HG03460 (cell line): ENCODE data around the gene FKBP2.
A peak's percentile ranks its signal among the peaks of the same experiment; 100 is the strongest.

ENCODE experiments used
- ATAC-seq: cut with Tn5 transposase; IDR thresholded peaks from one replicate; pipeline ENCODE4 v1.9.1; 2021; ENCODE audit not compliant: unreplicated experiment

The FKBP2 gene

DNA sequence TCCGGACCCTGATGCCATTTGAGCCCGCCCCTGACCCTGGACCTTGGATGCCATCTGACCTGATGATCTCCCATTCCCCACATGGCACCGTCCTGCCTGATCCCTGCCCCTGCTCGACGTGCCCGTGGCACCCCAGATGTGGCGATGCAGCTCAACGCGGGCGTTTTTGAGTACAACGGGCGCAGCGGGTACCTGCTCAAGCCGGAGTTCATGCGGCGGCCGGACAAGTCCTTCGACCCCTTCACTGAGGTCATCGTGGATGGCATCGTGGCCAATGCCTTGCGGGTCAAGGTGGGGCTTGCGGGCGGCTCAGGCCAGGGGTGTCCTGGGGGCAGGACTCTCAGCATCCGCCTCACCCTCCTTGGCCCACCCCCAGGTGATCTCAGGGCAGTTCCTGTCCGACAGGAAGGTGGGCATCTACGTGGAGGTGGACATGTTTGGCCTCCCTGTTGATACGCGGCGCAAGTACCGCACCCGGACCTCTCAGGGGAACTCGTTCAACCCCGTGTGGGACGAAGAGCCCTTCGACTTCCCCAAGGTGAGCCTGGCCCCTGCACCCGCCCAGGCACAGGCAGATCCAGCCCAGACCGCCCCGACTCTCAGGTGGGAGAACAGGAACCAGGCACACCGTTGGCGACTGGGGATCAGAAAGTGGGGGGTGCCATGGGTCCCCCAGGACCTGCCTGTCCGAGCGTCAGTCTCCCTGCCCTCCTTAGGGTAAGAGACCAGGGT, 21.5 kb downstream of the FKBP2 start:
- ATAC-seq, result no peak

DNA sequence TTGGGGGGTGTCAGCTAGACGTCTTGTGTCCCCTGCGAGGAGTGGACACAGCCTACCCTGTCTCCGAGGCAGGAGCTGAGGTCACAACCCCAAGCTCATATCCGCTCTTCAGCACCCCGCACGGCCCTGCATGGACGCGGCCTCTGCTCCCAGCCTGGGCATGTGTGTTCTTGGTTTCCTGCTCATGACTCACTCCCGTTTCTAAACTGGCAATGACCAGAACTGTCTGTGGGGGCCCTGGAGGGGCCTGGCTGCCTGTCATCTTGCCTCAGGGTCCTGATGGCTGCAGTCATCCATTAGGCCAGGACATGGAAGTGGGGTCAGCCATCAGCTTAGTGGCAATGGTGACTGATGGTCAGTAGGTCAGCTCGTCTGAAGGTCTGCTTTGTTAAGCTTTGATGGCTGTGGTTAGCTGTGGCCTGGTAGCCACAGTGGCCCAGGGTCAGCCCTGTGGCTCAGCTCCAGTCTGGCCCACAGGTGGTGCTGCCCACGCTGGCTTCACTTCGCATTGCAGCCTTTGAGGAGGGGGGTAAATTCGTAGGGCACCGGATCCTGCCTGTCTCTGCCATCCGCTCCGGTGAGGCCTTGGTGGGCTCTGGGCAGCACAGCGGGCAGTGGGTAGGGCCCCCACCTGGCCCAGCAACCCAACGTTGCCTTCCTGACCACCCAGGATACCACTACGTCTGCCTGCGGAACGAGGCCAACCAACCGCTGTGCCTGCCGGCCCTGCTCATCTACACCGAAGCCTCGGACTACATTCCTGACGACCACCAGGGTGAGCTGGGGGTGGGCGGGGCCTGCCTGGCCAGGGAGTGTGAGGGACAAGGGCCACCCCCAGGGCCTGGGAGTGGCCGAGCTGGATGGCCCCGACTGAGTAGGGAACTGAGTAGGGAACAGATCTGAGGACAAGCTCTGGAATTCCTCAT, 22.4 kb downstream of the FKBP2 start:
- ATAC-seq, result no peak

DNA sequence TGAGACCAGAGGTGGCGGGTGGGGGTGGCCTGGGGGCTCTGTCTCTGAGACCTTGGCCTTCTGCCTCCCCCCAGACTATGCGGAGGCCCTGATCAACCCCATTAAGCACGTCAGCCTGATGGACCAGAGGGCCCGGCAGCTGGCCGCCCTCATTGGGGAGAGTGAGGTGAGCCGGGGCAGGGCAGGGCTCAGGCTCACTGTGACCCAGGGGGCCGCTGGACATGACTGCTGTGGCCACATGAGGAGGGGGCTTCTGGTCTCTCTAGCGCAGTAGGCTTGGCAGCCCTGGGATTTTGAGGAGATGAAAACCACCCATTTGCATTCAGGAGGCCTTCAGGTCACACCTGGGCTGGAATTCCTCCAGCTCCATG, 23.0 kb downstream of the FKBP2 start:
- ATAC-seq, result no peak

DNA sequence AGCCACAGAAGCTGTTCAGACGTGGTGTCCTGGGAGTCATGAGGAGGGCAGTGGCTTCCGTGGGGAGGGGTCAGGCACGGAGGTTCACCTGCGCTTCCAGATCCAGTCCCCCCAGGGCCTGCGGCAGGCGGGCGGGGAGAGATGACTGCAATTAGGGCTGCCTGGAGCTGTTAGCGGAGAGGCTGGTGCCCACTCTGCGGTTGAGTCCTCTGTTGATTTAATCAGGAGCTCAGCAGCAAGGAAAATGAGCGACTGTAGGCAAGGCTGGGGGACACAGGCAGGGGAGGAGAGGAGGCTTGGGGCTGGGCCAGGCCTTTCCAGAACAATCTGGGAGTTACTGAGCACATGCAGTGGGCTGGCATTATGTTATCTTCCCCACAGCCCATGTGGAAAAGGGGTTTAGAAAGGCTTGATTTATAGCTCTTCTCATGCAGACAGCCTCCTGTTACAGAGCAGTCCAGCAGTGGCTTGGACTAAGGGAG, 23.5 kb downstream of the FKBP2 start:
- no peak for ATAC-seq

DNA sequence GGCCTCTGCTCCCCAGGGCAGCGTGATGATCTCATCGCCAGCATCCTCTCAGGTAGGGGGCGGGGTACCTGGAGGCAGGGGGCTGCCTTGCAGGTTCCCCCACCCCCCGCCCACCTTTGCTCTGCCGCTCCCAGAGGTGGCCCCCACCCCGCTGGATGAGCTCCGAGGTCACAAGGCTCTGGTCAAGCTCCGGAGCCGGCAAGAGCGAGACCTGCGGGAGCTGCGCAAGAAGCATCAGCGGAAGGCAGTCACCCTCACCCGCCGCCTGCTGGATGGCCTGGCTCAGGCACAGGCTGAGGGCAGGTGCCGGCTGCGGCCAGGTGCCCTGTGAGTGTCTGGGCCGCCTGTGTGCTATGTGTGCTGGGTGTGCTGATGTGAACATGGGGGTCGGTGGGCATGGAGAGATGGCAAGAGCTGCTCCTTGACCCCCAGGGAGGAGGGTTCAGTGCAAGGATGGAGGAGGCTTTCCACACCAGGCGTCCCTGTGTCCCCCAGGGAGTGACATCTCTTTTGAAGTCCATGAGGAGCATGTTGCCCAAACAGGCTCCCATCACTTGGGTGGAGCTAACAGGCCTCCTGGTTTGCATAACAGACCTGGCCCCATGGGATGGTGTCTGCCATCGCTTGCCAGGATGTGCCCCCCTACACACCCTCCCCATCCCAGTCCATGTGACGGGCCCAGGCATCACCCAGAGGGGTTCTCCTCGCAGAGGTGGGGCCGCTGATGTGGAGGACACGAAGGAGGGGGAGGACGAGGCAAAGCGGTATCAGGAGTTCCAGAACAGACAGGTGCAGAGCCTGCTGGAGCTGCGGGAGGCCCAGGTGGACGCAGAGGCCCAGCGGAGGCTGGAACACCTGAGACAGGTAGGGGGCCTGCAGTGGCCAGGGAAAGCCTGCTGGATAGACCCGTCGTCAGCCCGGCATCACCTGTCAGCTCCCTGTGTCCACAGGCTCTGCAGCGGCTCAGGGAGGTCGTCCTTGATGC, 24.6 kb downstream of the FKBP2 start:
- ATAC-seq, result no peak

DNA sequence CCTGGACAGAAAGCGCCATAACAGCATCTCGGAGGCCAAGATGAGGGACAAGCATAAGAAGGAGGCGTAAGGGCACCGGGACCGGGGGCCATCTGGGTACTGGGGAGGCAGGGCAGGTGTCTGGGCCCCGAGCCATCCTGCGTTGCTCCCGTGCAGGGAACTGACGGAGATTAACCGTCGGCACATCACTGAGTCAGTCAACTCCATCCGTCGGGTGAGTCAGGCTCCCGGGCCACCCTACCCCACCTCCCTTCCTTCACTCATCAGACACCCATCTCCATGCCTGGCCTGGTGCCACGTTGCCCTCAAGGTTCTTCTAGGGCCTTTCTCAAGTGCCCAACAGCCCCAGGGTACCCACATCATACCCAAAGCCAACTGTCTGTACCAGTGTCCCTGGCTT, 25.4 kb downstream of the FKBP2 start:
- ATAC-seq, result no peak

DNA sequence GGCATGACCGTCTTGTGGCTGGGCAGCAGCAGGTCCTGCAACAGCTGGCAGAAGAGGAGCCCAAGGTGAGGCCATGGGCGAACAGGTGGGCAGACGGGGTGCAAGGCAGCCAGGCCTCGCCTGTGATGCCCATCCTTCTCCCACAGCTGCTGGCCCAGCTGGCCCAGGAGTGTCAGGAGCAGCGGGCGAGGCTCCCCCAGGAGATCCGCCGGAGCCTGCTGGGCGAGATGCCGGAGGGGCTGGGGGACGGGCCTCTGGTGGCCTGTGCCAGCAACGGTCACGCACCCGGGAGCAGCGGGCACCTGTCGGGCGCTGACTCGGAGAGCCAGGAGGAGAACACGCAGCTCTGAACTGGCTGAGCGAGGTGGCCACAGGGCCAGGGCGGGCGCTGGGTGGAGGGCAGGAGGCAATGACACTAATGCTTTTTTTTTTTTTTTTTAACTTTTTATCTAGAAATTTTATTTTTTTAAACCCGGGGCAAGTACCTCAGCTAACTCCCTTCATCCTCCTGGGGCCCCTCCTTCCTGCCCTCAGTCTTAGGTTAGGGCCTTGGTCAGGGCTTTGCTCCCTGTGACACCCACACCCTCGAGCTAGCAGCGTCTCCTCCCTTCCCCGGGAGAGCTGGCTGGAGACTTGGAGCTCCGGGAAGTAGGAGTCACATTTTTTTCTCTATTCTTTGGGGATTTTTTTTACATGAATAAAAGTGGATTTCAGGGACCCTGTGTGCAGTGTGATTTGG, 26.5 kb downstream of the FKBP2 start:
- ATAC-seq, result no peak

DNA sequence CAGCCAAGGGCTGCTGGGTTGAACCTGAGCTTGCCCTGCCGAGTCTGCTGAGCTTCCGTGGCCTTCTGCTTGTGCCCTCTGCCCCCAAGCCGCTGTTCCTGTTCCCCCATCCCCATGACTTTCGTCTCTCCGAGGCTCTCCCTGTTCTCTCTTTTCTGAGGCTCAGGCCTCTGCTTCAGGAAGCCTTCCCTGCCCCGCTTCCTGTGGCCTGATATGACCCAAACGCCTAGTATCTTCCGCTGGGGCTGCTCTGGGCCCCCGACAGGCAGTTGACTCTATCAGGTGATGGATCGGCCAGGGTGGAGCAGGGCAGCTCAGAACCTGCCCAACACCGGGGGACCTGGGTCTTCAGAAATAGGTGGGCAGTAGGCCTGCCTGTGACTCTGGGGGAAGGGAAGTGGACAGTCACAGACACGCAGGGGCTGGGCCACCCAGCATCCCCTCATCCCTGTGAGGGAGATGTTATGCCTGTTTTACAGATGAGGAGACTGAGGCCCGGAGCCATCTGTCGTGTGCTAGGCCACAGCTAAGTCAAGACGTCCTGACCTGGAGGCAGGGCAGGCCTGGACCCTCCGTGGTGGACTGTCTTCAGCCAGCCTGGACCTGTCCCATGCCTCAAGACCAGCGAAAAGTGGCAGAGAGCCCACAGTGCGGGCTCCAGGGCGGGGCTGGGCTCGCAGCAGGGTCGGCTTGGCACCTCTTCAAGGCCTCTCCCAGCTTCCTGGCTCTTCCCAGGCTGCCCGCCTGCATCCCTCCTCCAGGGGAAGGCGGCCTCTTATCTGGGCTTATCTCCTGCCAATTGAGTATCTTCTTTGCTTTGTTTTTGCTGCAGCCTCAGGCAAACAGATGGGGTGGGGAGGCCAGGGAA, 27.4 kb downstream of the FKBP2 start:
- no peak for ATAC-seq

DNA sequence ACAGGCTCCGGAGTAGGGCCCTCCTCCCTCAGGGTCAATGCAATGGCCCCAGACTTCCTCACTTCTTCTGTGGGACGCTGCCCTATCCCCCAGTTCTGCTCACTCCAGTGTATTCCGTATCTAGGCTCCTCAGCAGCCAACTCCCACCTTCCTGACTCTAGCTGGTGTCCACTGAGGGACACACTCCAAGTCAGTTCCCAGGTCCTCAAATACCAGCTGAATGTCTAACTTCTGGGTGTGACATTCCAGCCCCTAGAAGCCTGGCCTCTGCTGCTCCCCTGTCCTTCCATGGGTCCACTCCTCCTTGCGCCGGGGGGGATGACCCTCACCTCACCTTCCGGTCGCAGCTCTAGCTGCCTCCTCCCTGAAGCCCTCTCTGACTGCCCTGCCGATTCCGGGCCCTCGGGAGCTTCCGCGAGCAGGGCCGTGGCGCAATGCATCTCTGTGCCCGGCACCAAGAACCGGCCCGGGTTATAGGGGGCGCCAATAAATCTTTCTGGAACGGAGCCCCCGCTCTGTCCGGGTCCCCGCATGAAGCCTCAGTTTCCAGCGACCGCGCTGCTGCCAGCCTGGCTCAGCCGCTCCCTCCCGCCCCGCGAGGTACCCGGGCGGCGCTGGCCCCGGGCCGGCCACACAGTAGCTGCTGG, 28.1 kb downstream of the FKBP2 start:
- ATAC-seq, result peak; percentile 11

DNA sequence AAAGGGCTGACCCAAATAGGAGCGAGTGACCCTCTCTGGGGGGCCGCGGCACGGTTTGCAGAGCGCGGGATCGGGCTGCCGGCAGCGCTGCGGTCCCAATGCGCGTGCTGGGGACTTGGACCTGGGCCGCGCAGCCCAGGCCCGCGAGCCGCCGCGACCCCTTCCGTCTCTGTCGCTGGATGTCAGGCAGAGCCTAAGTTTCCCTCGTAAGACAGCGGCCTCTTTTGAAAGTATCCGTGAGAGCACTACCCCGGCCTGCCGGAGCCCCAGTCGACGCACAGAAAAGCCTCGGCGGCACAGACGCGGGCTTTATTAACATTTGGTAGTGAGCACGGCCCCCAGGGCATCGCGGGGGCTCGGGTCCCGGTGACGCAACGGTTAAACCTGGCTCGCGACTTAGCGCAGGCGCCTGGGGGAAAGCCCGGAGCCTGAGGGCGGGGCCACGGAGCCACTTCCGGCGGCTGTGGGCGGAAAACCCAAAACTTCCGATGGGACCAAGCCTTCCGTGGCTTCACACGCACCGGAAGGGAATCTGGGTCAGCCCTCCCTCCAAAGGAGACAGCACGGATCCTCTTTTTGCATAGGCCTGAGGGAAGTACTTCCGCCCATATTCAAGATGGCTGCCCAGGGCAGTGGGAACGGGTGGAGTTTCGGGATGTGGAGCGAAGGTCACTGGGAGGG, 28.8 kb downstream of the FKBP2 start:
- peak; percentile 59 for ATAC-seq

DNA sequence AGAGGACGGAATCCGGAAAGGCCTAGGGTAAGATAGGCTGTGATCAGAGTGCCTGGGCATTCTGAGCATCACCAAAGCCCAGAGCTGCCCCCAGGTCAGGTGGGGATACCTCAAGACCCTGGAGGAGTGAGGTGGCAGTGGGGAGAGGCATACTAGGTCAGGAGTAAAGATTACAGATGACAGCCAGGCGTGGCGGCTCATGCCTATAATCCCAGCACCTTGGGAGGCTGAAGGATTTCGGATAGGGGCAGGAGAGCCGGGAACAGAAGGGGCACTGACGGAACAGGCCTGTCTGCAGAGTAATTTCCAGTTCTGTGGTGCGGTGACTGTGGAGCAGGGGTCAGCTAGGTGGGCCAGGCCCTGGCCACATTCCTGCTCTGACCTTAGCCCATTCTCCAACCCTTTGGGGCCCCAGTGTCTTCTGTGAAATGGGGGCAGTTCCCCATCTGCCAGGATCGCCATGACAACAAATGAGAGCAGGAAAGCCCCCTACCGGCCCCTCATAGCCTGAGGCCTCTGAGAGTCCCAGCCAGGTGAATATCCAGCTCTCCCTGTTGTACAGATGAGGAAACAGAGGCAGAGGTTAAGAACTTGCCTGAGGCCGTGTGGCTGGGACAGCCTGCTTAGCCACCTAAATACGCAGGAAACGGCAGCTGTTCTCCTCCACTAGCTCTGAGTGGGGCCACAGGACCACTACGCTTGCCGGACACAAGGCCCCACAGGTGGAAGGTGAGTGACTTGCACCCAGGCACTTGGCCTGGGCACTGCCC, 34.3 kb downstream of the FKBP2 start:
- no peak for ATAC-seq

DNA sequence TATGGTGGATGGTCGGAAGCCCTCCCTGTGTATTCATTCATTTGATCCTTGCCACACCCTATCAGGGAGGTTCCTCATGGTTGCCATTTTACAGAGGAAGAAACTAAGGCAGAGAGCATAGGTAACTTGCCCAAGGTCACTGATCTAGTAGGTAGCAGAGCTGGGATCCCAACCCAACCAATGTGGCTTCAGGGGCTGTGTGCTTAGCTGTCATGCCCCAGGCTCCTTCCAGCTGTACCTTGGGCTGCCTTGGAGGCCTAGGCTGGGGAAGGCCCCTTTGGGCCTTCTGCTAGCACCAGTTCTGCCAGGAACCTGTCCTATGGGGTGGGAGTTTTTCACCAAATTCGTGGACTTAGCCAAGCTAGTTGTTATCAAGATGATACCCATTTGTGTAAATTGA, 34.9 kb downstream of the FKBP2 start:
- ATAC-seq, result no peak

DNA sequence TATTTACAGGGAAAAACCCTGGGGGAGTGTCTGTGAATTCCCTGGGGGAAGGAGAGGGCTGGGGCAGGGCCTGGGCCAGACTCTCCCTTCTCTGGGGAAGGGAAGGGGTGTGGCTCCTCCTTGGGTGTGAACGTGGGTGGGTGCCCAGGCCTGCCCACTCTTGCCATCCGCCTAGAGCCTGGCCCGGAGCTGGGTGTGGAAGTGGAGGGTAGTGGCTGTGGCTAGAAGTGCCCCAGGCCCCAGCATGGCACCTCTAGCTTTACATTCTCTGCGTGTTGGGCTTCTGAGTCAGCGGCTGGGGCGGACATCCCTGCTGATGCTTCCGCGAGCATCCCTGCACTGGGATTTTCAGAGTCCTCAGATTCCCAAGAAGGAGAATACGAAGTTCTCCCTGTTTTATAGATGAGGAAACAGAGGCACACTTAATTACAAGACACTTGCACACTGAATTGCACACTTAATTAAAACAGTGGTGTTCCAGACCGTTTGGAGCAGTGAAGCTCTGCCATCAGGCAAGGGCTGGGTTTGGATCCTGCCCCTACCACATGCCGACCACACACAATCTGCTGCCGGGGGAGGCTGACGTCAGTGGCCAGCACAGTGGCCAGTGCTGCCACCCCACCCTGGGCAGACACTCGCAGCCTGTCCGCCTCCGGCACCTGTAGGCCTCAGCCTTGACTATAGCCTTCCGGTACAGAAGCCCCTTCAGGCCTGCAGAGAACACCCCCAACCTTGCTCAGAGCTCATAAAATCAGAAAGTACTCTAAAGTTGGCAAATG, 35.9 kb downstream of the FKBP2 start:
- ATAC-seq, result no peak

DNA sequence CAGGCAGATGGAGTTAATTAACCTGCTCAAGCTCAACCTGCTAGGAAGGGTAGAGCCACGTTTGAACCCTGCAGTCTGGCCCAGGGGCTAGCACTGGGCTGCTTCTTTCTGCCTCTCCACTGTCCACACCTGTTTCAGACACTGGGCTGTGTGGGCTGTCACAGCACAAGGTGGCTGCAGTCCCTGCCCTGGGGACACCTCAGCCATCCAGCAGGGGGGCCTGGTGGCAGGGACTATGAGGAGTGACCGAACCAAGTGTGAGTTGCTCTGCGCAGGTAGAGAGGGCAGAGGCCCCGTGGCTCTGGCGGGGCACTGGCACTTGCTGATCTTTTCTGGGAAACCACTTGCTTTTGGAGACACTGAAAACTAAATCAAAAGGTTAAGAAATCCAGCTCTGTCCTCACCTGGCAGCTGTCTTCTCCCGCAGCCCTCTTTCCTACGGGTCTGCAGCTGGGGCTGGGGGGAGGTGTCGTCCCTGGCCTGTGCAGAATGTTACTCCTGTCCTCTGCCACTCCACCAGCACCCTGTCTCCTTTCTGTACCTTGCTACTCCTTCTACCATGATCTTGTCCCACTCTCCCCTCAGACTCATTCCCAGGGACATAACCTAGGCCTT, 37.8 kb downstream of the FKBP2 start:
- no peak for ATAC-seq

DNA sequence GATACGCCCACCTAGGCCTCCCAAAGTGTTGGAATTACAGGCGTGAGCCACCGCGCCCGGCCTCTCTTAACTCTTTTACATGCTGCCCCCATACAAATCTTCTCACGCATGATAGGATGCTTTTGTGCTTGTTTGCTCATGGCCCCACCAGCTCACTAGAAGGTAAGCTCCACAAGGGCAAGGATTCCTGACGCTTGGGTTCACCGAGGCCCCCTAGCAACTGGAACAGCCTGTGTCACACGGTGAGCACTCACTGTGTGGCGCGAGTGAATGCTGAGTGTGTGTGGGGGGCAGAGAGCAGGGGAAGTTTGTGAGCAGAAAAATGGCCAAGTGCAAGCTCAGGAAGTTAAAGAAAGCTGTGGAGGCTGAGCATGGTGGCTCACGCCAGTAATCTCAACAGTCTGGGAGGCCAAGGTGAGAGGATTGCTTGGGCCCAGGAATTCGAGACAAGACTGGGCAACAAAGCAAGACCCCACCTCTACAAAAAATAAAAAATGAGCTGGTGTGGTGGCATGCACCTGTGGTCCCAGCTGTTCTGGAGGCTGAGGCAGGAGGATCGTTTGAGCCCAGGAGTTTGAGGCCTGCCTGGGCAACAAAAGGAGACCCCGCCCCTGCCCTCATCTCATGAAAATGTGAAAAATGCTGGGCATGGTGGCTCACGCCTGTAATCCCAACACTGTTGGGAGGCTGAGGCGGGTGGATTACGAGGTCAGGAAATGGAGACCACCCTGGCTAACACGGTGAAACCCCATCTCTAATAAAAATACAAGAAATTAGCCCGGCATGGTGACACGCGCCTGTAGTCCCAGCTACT, 41.3 kb downstream of the FKBP2 start:
- no peak for ATAC-seq

DNA sequence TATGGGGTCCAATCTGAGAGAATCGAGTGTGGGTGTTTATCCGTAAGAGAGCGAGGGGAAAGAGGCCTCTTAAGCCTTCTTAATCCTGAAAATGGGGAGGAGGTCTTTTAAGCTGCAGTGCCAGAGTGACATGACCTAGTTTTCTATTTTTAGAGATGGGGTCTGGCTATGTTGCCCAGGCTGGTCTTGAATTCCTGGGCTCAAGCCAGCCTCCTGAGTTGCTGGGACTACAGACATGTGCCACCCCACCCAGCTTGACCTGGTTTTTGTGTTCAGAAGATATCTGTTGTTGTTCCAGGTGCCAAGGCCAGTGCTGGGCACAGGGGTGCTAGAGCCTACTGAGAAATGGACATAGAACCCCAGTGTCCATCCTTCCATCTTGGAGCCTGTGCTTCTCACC, 42.2 kb downstream of the FKBP2 start:
- no peak for ATAC-seq
